ENCODE data around the gene CNTNAP2. TPM values are rescaled to one million over a fixed set of nuclear protein-coding genes. Genes with fewer than 3 reads are reported as not detected.

CNTNAP2 gene
- total and polyA plus RNA-seq, 4 donors: 0.14 to 2.3 (median 1.1) TPM

- DNase-seq (ENCODE audit: low spot score): no peak
- TF ChIP-seq GABPA (IDR thresholded peaks at IDR 0.05 in 1 of 2, conservative IDR thresholded peaks at IDR 0.05 in 1 of 2): no peak
- no peak for TF ChIP-seq SP1 (IDR thresholded peaks at IDR 0.05)
- no peak for TF ChIP-seq FOXA2 (IDR thresholded peaks at IDR 0.05)
- TF ChIP-seq FOXA1 (IDR thresholded peaks at IDR 0.05): no peak
- TF ChIP-seq JUND (IDR thresholded peaks at IDR 0.05): no peak
- TF ChIP-seq EGR1 (IDR thresholded peaks at IDR 0.05; ENCODE audit: low read depth in 2 of 2): no peak
- TF ChIP-seq, protein P1, sequence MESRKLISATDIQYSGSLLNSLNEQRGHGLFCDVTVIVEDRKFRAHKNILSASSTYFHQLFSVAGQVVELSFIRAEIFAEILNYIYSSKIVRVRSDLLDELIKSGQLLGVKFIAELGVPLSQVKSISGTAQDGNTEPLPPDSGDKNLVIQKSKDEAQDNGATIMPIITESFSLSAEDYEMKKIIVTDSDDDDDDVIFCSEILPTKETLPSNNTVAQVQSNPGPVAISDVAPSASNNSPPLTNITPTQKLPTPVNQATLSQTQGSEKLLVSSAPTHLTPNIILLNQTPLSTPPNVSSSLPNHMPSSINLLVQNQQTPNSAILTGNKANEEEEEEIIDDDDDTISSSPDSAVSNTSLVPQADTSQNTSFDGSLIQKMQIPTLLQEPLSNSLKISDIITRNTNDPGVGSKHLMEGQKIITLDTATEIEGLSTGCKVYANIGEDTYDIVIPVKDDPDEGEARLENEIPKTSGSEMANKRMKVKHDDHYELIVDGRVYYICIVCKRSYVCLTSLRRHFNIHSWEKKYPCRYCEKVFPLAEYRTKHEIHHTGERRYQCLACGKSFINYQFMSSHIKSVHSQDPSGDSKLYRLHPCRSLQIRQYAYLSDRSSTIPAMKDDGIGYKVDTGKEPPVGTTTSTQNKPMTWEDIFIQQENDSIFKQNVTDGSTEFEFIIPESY (IDR thresholded peaks at IDR 0.05): no peak
- no peak for TF ChIP-seq ATF3 (IDR thresholded peaks at IDR 0.05)
- TF ChIP-seq HNF4G (IDR thresholded peaks at IDR 0.05): no peak
- TF ChIP-seq, protein P2, sequence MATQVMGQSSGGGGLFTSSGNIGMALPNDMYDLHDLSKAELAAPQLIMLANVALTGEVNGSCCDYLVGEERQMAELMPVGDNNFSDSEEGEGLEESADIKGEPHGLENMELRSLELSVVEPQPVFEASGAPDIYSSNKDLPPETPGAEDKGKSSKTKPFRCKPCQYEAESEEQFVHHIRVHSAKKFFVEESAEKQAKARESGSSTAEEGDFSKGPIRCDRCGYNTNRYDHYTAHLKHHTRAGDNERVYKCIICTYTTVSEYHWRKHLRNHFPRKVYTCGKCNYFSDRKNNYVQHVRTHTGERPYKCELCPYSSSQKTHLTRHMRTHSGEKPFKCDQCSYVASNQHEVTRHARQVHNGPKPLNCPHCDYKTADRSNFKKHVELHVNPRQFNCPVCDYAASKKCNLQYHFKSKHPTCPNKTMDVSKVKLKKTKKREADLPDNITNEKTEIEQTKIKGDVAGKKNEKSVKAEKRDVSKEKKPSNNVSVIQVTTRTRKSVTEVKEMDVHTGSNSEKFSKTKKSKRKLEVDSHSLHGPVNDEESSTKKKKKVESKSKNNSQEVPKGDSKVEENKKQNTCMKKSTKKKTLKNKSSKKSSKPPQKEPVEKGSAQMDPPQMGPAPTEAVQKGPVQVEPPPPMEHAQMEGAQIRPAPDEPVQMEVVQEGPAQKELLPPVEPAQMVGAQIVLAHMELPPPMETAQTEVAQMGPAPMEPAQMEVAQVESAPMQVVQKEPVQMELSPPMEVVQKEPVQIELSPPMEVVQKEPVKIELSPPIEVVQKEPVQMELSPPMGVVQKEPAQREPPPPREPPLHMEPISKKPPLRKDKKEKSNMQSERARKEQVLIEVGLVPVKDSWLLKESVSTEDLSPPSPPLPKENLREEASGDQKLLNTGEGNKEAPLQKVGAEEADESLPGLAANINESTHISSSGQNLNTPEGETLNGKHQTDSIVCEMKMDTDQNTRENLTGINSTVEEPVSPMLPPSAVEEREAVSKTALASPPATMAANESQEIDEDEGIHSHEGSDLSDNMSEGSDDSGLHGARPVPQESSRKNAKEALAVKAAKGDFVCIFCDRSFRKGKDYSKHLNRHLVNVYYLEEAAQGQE (IDR thresholded peaks at IDR 0.05): no peak
- no peak for TF ChIP-seq RXRA (IDR thresholded peaks at IDR 0.05)
- TF ChIP-seq, protein P3, sequence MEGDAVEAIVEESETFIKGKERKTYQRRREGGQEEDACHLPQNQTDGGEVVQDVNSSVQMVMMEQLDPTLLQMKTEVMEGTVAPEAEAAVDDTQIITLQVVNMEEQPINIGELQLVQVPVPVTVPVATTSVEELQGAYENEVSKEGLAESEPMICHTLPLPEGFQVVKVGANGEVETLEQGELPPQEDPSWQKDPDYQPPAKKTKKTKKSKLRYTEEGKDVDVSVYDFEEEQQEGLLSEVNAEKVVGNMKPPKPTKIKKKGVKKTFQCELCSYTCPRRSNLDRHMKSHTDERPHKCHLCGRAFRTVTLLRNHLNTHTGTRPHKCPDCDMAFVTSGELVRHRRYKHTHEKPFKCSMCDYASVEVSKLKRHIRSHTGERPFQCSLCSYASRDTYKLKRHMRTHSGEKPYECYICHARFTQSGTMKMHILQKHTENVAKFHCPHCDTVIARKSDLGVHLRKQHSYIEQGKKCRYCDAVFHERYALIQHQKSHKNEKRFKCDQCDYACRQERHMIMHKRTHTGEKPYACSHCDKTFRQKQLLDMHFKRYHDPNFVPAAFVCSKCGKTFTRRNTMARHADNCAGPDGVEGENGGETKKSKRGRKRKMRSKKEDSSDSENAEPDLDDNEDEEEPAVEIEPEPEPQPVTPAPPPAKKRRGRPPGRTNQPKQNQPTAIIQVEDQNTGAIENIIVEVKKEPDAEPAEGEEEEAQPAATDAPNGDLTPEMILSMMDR (IDR thresholded peaks at IDR 0.05; ENCODE audit: low read depth, low read length, missing input control): no peak
- no peak for TF ChIP-seq YY1 (IDR thresholded peaks at IDR 0.05)
- no peak for TF ChIP-seq RAD21 (IDR thresholded peaks at IDR 0.05)
- no peak for TF ChIP-seq MAX (IDR thresholded peaks at IDR 0.05)
- TF ChIP-seq NR2F2 (IDR thresholded peaks at IDR 0.05): no peak
Measured at GRCh38 chr7:146641491-146641890, 524.9 kb downstream of the CNTNAP2 start.

More at GRCh38 chr7:146641491-146641890, 524.9 kb downstream of the CNTNAP2 start:
- no peak overlapping the region for H3K27ac ChIP-seq (ENCODE audit: low read depth in 1 of 2, low read length in 2 of 2)
- no peak overlapping the region for H3K4me3 ChIP-seq (ENCODE audit: low read depth in 1 of 3, low read length in 3 of 3)
- no peaks in the 10 kb centered on the region for H3K36me3 ChIP-seq (ENCODE audit: control insufficient read depth in 4 of 4, insufficient read depth in 3 of 4, low read depth in 1 of 4, low read length in 3 of 4)
- H3K9me3 ChIP-seq (ENCODE audit: control insufficient read depth in 4 of 4, low read length in 3 of 4): no peaks in the 10 kb centered on the region
- no peaks in the 10 kb centered on the region for H3K27me3 ChIP-seq (ENCODE audit: control insufficient read depth in 4 of 4, insufficient read depth in 4 of 4, low read length in 3 of 4)
- WGBS: 77% methylated on average over 1 of the region's 1 CpG
- H3K9ac ChIP-seq (ENCODE audit: low read depth in 1 of 2, low read length in 2 of 2): no peak overlapping the region
- H3K4me1 ChIP-seq (ENCODE audit: control insufficient read depth in 4 of 4, insufficient read depth in 4 of 4, low read length in 3 of 4): no peaks in the 10 kb centered on the region
